Lower lobe of right lung (tissue), 2 donors: Measurements from ENCODE around the gene ARHGEF6. TPM values are rescaled to one million over a fixed set of nuclear protein-coding genes. Genes with fewer than 3 reads are reported as not detected.
"Not testable (repeated sequence)": the region's sequence is repeated elsewhere in the genome, so short reads cannot be mapped to it uniquely, and the experiment has no call there.

Experiments used
- ATAC-seq, 2 donors: fragments of 200-7000 bp; cut with Tn5 transposase; one replicate each; pipeline ENCODE4 v1.9.1; 2020 to 2022; ENCODE audit warnings: mild to moderate bottlenecking in 2 of 2, moderate library complexity in 2 of 2
- DNase-seq: peaks from one replicate; pipeline ENCODE4 v3.0.0-alpha.2; 2020
- H3K27ac ChIP-seq: fragments of 200-600 bp; one replicate; pipeline ENCODE4 v1.8.0; 2022
- H3K27me3 ChIP-seq: fragments of 200-600 bp; one replicate; pipeline ENCODE4 v1.8.0; 2022; ENCODE audit warnings: low read depth
- H3K36me3 ChIP-seq: fragments of 200-600 bp; one replicate; pipeline ENCODE4 v1.8.0; 2022; ENCODE audit warnings: mild to moderate bottlenecking
- H3K4me1 ChIP-seq: fragments of 200-600 bp; one replicate; pipeline ENCODE4 v1.8.0; 2022
- H3K4me3 ChIP-seq: fragments of 200-600 bp; one replicate; pipeline ENCODE4 v1.8.0; 2022; ENCODE audit warnings: mild to moderate bottlenecking
- H3K9me3 ChIP-seq: fragments of 200-600 bp; one replicate; pipeline ENCODE4 v1.8.0; 2022
- CTCF ChIP-seq: fragments of 200-600 bp; IDR thresholded peaks from one replicate; pipeline ENCODE4 v1.8.0; 2022; ENCODE audit warnings: antibody characterized with exemption, mild to moderate bottlenecking
- intact Hi-C: fragments of 100-400 bp; cut with DNase I; formaldehyde crosslinking; loops from one replicate; pipeline ENCODE4 v1.11.0; 2022
- total RNA-seq: library from RNA; stranded (reverse); fragmentation: NEBNext Ultra II Directional; extraction: Animal tissue kit (Norgen Biotek cat#: 25700); gene quantifications from one replicate; pipeline ENCODE4 v1.2.1, GENCODE V29; 2021
- donor health status: DM: no; HTN: yes; CAD: no; lungs with severe emphysema.

ARHGEF6 gene
- total RNA-seq, 1 donor from 2014 or later, result 33.7 TPM

- TF ChIP-seq CTCF, result no peak
- Histone ChIP-seq H3K4me3 (no peak overlapping the region), H3K36me3 (no peaks in the 10 kb centered on the region), H3K27me3 (no peaks in the 10 kb centered on the region), H3K4me1 (no peaks in the 10 kb centered on the region), H3K9me3 (no peaks in the 10 kb centered on the region), H3K27ac (no peak overlapping the region)
- no peak for DNase-seq
- no peak for ATAC-seq
- intact Hi-C loops, result no loop called here
Observed at GRCh38 chrX:136812286-136812685, 31.6 kb upstream of the ARHGEF6 start.

DNA sequence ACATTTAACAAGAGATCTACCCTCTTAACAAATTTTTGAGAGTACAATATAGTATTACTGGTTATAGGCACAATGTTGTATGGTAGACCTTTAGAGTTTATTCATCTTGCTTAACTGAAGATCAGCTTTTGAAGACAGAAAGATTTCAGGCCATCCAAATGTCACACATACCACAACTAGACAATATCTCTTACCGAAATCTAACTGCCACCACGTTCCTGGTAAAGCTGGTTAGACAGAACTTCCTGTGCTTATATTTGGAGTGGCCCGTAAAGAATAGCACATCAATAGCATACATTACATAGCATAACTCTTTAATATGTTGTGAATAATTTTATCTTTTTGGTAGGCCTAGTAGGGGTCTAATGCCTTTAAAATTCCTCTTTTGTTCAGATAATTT is 29.8 kb upstream of the ARHGEF6 start:
- no peaks in the 10 kb centered on the region for H3K27me3 ChIP-seq
- ATAC-seq, result no peak
- DNase-seq, result no peak
- no peak overlapping the region for H3K27ac ChIP-seq
- no peaks in the 10 kb centered on the region for H3K4me1 ChIP-seq
- no peak for TF ChIP-seq CTCF
- intact Hi-C loops, result no loop called here
- no peaks in the 10 kb centered on the region for H3K36me3 ChIP-seq
- H3K4me3 ChIP-seq, result no peak overlapping the region
- no peaks in the 10 kb centered on the region for H3K9me3 ChIP-seq

DNA sequence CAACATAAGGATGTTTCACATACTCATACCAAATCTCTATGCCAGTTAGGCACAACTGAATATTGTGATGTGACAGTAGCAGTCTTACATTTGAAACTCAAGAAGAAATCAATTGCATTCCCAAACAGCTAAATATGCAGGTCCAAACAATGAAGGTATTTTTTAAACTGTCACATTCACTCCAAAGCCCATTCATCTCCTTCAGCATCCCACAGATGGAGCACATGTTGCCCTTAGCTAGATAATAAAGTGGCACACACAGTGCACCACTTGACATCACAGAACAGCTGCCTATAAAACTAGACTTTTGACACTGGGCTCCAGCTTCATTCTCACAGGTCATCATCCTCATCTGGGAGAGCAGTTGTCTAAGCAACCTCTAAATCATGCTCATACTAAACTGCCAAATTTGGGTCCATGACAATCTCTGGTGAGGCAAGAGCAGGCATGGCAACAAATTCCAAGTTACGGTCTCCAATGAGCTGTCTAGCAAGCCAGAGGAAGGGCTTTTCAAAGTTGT is 26.2 kb upstream of the ARHGEF6 start:
- Histone ChIP-seq H3K4me1 (no peaks in the 10 kb centered on the region), H3K9me3 (no peaks in the 10 kb centered on the region), H3K27me3 (no peaks in the 10 kb centered on the region), H3K4me3 (no peak overlapping the region), H3K27ac (no peak overlapping the region), H3K36me3 (no peaks in the 10 kb centered on the region)
- ATAC-seq, result no peak
- TF ChIP-seq CTCF, result no peak
- DNase-seq, result no peak
- intact Hi-C loops, result no loop called here

DNA sequence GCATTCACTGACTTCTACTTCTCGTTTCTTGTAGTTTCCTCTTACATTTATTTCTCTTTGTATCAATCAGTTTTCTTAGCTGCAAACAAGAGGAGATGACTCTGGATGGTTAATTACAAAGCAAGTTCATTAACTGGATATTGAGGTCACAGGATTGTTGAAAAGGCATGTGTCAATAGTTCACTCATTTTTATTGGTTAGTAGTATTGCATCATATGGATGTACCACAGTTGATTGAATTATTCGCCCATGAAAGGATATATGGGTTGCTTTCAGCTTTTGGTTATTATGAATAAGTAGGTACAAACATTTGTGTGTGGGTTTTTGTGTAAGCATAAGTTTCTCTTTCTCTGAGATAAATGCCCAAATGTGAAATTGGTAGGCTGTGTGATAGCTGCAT is 21.8 kb upstream of the ARHGEF6 start:
- Histone ChIP-seq H3K4me1 (no peaks in the 10 kb centered on the region), H3K36me3 (no peaks in the 10 kb centered on the region), H3K4me3 (no peak overlapping the region), H3K27ac (no peak overlapping the region), H3K27me3 (no peaks in the 10 kb centered on the region), H3K9me3 (no peaks in the 10 kb centered on the region)
- intact Hi-C loops, result no loop called here
- no peak for DNase-seq
- no peak for ATAC-seq
- TF ChIP-seq CTCF, result no peak

DNA sequence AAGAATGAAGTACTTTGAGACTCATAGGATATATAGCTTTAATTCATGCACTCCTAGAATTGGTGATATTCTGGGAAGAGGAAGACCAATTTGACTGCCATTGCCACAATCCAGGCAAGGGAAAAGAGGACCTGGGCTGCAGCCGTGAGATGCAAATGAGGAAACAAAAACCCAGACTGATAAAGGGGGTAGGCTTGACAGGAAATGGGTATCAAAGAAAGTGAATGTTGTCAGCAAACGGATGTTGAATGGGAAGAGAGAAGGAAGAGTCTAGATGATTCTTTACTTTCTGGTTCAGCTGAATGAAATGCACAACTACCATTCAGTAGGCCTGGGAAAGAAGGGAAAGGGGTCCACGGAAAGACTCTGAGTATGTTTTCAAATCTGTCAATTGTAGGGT is 17.1 kb upstream of the ARHGEF6 start:
- H3K27me3 ChIP-seq, result no peaks in the 10 kb centered on the region
- intact Hi-C loops, result no loop called here
- DNase-seq (no peak), ATAC-seq (no peak)
- H3K4me3 ChIP-seq, result no peak overlapping the region
- H3K4me1 ChIP-seq, result no peaks in the 10 kb centered on the region
- H3K36me3 ChIP-seq, result no peaks in the 10 kb centered on the region
- TF ChIP-seq CTCF, result no peak
- H3K9me3 ChIP-seq, result no peaks in the 10 kb centered on the region
- no peak overlapping the region for H3K27ac ChIP-seq

DNA sequence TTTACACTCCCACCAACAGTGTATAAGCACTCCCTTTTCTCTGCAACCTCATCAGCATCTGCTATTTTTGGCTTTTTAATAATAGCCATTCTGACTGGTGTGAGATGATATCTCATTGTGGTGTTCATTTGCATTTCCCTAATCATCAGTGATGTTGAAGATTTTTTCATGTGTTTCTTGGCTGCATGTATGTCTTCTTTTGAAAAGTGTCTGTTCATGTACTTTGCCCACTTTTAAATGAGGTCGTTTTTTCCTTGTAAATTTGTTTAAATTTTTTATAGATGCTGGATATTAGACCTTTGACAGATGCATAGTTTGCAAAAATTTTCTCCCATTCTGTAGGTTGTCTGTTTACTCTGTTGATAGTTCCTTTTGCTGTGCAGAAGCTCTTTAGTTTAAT is 14.4 kb upstream of the ARHGEF6 start:
- H3K36me3 ChIP-seq, H3K27me3 ChIP-seq, H3K4me1 ChIP-seq, intact Hi-C loops, H3K27ac ChIP-seq, DNase-seq, ATAC-seq, H3K9me3 ChIP-seq, H3K4me3 ChIP-seq: not testable (repeated sequence)

- intact Hi-C loops, H3K4me1 ChIP-seq, H3K36me3 ChIP-seq, H3K27ac ChIP-seq, H3K27me3 ChIP-seq, DNase-seq, H3K4me3 ChIP-seq, ATAC-seq, H3K9me3 ChIP-seq: not testable (repeated sequence)
Observed at GRCh38 chrX:136794660-136795059, 13.9 kb upstream of the ARHGEF6 start.
